Thoracic aorta (tissue), 2 donors: ENCODE measurements around the gene STX2. TPM values are rescaled to one million over a fixed set of nuclear protein-coding genes. Genes with fewer than 3 reads are reported as not detected.
"Not testable (repeated sequence)": the region's sequence is repeated elsewhere in the genome, so short reads cannot be mapped to it uniquely, and the experiment has no call there.

ENCODE experiments used
- ATAC-seq: fragments of 150-250 bp; one replicate; pipeline ENCODE4 v1.8.0; 2017; ENCODE audit warnings: low read depth; ENCODE audit not compliant: insufficient number of reproducible peaks, low FRiP score
- DNase-seq: peaks from one replicate; pipeline ENCODE4 v3.0.0-alpha.2; 2020; ENCODE audit warnings: low spot score
- H3K27ac ChIP-seq, 2 donors: fragments of 200-600 bp; sonication (generic); 1 replicate in 1 of 2; 2 replicates in 1 of 2; pipeline ENCODE4 v1.5.1; 2016; ENCODE audit warnings: mild to moderate bottlenecking in 2 of 2, moderate library complexity in 2 of 2
- H3K27me3 ChIP-seq: fragments of 200-600 bp; sonication (generic); replicated peaks from 2 replicates; pipeline ENCODE4 v1.6.0; 2016; ENCODE audit warnings: mild to moderate bottlenecking; ENCODE audit not compliant: insufficient read depth
- H3K36me3 ChIP-seq: fragments of 200-600 bp; sonication (generic); one replicate; pipeline ENCODE4 v1.5.1; 2016
- H3K4me1 ChIP-seq, 2 donors: fragments of 200-600 bp; sonication (generic); 1 replicate in 1 of 2; 2 replicates in 1 of 2; pipeline versions ENCODE4 v1.5.1 to v1.6.0; 2016; ENCODE audit warnings: low read depth in 2 of 2, mild to moderate bottlenecking in 1 of 2; ENCODE audit not compliant: control insufficient read depth in 1 of 2
- H3K4me3 ChIP-seq: fragments of 200-600 bp; sonication (generic); 2 replicates; pipeline ENCODE4 v1.5.1; 2016; ENCODE audit warnings: mild to moderate bottlenecking
- H3K9me3 ChIP-seq: fragments of 200-600 bp; sonication (generic); 2 replicates; pipeline ENCODE4 v1.5.1; 2016
- total RNA-seq, 2 donors: library from RNA; depleted of rRNA; stranded (reverse); fragments of >200 nt; gene quantifications; one replicate each; pipeline versions ENCODE4 v1.1.0 to v1.2.3, GENCODE V29; 2016
- TF ChIP-seq, protein P1 (sequence below): fragments of 200-600 bp; sonication (generic); IDR thresholded peaks from one replicate; pipeline ENCODE4 v1.5.1; 2019; ENCODE audit warnings: antibody characterized with exemption

STX2 gene
- total RNA-seq, 2 donors from 2014 or later, result 27.3 to 27.9 TPM

DNA sequence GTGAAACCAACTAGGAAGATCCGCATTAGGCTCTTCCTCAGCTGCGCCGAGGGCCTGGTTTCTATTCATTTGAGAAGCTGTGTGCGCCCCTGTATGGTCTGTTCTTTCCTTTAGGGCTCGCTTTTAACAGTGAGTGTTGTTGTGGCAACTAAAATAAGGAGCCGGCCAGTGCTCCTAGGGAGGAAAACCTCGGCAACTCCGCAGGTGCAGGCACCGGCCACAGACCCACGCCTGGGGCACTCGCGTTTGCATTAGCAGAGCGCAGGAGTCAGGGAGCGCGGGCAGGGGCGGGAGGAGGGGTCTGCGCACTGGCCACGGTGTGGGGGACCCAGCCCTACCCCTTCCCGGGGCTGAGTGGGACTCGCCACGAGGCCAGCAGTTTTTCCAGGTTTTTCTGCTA, 50.5 kb downstream of the STX2 start:
- H3K36me3 ChIP-seq, result peaks cover 10% of the 10 kb centered on the region
- no peaks in the 10 kb centered on the region for H3K4me1 ChIP-seq
- DNase-seq, result no peak
- no peaks in the 10 kb centered on the region for H3K27me3 ChIP-seq
- H3K27ac ChIP-seq, result no peak overlapping the region
- ATAC-seq, result no peak
- H3K4me3 ChIP-seq, result no peak overlapping the region
- TF ChIP-seq, protein P1, sequence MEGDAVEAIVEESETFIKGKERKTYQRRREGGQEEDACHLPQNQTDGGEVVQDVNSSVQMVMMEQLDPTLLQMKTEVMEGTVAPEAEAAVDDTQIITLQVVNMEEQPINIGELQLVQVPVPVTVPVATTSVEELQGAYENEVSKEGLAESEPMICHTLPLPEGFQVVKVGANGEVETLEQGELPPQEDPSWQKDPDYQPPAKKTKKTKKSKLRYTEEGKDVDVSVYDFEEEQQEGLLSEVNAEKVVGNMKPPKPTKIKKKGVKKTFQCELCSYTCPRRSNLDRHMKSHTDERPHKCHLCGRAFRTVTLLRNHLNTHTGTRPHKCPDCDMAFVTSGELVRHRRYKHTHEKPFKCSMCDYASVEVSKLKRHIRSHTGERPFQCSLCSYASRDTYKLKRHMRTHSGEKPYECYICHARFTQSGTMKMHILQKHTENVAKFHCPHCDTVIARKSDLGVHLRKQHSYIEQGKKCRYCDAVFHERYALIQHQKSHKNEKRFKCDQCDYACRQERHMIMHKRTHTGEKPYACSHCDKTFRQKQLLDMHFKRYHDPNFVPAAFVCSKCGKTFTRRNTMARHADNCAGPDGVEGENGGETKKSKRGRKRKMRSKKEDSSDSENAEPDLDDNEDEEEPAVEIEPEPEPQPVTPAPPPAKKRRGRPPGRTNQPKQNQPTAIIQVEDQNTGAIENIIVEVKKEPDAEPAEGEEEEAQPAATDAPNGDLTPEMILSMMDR, result no peak
- H3K9me3 ChIP-seq, result peaks cover 10% of the 10 kb centered on the region

- no peaks in the 10 kb centered on the region for H3K4me1 ChIP-seq
- H3K9me3 ChIP-seq, result peaks cover 10% of the 10 kb centered on the region
- H3K27ac ChIP-seq, result no peak overlapping the region
- TF ChIP-seq, protein P1, result no peak
- peaks cover 14% of the 10 kb centered on the region for H3K36me3 ChIP-seq
- H3K27me3 ChIP-seq, result no peaks in the 10 kb centered on the region
- no peak for DNase-seq
- ATAC-seq, result no peak
- no peak overlapping the region for H3K4me3 ChIP-seq
These were observed 51.3 kb downstream of the STX2 start for GRCh38 chr12:130787445-130788410.

GRCh38 chr12:130787041-130787440, 52.0 kb downstream of the STX2 start:
- H3K36me3 ChIP-seq, result peaks cover 14% of the 10 kb centered on the region
- peaks cover 10% of the 10 kb centered on the region for H3K9me3 ChIP-seq
- ATAC-seq (no peak), DNase-seq (no peak)
- H3K27me3 ChIP-seq, result no peaks in the 10 kb centered on the region
- no peak overlapping the region for H3K27ac ChIP-seq
- TF ChIP-seq, protein P1, result no peak
- no peak overlapping the region for H3K4me3 ChIP-seq
- no peaks in the 10 kb centered on the region for H3K4me1 ChIP-seq

DNA sequence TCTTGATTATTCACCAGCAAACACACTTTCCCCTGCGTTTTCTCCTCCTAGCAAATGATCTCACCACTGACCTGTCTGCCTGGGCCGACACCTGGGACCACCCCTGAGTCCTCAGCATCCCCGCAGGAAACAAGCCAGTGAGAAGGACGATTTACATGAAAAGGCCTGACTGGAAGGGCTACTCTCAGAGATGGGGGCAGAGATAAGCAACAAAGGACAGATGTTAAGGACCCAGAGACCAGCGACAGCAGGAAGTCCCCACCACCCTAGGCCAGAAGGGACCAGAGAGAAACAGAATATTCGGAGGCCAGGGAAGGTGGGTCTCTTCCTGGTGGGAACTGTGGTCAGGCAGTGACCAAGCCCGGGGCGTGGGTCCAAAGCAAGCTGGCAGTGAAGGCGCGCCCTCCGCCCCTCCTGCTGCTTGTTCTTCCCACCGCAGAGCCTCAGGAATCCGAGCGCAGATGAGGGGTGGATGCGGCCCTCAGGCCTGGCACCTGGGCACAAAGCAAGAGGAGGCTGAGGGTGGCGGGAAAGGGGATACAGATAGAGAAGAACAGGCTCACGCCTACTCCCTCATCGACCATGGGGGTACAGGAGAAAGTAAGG, 55.8 kb downstream of the STX2 start:
- DNase-seq (no peak), ATAC-seq (no peak)
- peaks cover 9% of the 10 kb centered on the region for H3K36me3 ChIP-seq
- H3K4me3 ChIP-seq, result no peak overlapping the region
- H3K27ac ChIP-seq, result no peak overlapping the region
- TF ChIP-seq, protein P1, result no peak
- no peaks in the 10 kb centered on the region for H3K4me1 ChIP-seq
- H3K9me3 ChIP-seq, result peaks cover 10% of the 10 kb centered on the region
- no peaks in the 10 kb centered on the region for H3K27me3 ChIP-seq

- DNase-seq, H3K27ac ChIP-seq, H3K9me3 ChIP-seq, H3K36me3 ChIP-seq, H3K4me3 ChIP-seq, H3K4me1 ChIP-seq, ATAC-seq, H3K27me3 ChIP-seq: not testable (repeated sequence)
These were observed 56.8 kb downstream of the STX2 start for GRCh38 chr12:130782245-130782644.
